ENCODE results near the gene CEP57L1.
"Not testable (repeated sequence)": the region's sequence is repeated elsewhere in the genome, so short reads cannot be mapped to it uniquely, and the experiment has no call there.

CEP57L1 gene

DNA sequence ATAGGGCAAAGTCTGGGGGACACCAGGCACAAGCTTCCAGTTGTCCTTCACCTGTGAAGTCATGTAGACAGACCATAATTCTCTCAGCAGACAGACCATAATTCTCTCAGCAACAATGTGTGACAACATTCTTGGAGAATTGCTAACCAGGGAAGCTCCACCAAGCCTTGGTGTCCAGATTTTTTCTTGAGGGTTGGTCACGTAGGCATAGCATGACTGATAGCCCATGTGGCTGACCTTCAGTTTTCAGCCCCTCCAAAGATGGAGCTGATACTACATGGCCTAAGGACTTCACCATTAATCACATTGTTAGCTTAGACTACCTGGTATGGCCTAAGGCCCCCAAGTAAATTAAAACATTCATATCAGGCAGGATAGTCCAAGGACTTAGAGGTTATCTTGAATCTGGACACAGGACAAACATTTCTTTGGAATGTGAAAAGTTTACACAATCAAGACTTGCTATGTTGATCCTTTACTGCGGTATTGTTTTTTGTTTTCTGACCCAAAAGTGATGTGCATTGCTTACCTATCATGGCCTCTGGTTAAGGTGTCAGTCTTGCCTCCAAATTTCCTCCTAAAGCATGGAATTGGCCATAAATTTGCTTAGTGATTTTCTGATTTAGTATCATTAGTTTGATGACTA, 76.9 kb downstream of the CEP57L1 start:
- DNase-seq (ENCODE audit: low spot score), result no peak

- DNase-seq (ENCODE audit: low spot score), result no peak
These were observed 79.6 kb downstream of the CEP57L1 start for GRCh38 chr6:109174916-109175315.

DNA sequence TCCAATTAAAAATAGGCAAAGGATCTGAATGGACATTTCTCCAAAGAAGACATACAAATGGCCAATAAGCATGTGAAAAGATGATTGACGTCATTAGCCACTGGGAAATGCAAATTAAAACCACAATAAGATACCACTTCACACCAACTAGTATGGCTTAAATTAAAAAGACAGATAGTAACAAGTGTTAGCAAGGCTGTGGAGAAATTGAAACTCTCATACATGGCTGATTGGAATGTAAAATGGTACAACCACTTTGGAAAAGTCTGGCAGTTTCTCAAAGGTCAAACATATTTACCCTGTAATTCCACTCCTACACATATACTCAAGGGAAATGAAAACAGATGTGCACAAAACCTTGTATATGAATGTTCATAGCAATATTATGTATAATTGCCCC, 83.6 kb downstream of the CEP57L1 start:
- no peak for DNase-seq (ENCODE audit: low spot score)

DNA sequence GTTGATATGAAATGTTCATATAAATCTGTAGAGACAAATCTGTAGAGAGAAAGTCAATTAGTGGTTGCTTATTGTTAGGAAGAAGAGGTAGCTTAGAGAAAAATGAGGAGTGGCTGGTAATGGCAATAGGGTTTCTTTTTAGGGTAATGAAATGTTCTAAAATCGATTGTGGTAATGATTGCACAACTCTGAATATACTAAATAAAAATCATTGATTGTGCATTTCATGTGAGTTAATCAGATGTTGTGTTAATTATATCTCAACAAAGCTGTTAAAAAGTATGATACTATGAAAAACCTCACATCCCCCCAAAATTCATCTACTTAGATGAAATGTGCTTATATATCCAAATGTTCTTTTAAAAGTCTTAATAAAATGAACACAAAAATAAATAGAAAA, 84.2 kb downstream of the CEP57L1 start:
- DNase-seq (ENCODE audit: low spot score), result no peak

DNA sequence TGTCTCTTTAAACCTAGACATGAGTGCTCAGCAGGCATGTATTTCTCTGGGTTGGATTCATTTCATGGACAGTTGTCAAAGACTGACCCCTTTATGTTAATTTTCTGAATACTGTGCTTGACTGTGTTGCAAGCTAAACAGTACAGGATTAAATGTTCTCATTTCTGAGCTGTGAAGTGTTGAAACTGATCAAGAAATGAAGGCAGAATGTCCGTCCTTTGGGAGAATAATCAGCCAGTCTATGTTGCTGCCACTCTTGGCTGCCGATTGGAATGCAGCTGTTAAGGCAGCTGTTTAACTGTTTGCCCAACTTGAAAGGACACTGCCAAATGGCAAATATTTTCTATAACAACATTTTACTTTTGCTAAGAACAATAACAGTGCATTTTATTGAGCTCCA, 87.3 kb downstream of the CEP57L1 start:
- no peak for DNase-seq (ENCODE audit: low spot score)

GRCh38 chr6:109183109-109183650, 87.9 kb downstream of the CEP57L1 start:
- no peak for DNase-seq (ENCODE audit: low spot score)

DNA sequence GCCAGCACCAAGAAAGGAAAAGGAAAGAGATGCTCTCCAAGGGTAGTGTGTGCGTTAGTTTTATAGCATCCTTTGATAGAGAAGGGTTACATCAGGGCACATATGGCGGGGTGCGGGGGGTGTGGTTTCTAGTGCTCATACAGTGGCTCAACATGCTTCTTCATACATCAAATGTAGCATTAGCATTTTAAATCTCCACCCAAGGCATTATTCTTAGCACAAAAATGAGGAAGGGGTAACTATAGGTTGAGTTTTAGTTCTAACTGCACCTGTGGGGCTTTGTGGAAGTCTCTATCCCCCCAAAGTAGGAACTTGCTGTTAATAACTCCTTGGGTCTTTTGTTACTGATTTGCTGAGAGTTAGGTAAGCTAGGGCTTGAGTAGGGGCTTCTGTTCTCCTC, 89.3 kb downstream of the CEP57L1 start:
- no peak for DNase-seq (ENCODE audit: low spot score)

DNA sequence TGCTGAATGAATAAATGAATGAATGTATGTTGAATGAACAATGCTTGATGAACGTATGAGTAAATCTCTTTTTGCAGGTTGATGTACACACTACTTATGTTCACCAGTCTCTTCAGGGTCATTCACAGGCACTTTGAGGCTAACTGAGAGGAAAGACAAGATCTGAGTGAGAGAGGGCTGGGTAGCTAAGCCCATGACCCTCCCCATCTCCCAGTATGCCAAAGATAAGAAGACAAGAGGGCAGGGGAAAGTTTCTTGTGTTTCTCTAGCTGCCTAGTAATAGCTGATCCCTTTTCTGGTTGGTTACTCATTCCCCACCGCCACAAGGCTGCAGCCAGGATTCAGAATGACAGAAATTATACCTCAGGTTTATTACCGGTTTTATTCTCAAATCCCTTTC, 90.7 kb downstream of the CEP57L1 start:
- DNase-seq (ENCODE audit: low spot score), result no peak

DNA sequence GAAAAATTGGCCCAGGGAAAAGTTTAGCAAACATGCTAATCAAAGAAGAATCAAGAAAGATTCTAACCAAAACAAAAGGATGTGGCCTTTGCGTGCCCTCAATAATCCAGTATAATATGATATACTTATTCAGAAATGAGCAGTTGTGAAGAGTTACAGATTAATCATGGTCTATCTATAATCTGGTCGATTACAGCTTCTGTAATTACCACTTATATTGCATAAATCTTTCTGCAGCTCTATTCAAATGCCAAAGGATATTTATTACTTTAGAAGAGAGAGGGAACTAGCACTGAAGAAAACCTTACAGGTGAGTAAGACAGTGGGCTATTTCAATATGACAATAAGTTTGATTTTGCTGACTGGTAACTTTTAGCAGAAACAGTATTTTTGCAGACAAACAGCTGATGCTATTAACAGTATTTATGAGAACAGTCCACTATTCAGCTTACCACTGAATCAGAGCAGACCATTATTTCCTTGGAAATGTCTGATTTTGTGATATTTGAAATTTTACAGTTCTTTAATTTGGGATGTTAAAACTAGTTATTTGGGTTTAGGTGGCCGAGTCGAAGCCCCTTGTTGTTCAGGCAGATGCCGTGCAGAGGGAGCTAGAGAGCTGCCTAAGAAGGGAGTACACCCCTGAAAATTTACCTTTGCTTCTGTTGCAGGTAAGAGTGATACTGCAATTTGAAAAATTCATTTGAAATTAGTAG, 92.2 kb downstream of the CEP57L1 start:
- peak; percentile 54 for DNase-seq (ENCODE audit: low spot score)

GRCh38 chr6:109188115-109188411, 92.8 kb downstream of the CEP57L1 start:
- no peak for DNase-seq (ENCODE audit: low spot score)

GRCh38 chr6:109191368-109191767, 96.1 kb downstream of the CEP57L1 start:
- not testable (repeated sequence) for DNase-seq (ENCODE audit: low spot score)

- no peak for DNase-seq (ENCODE audit: low spot score)
These were observed 97.6 kb downstream of the CEP57L1 start for GRCh38 chr6:109192865-109193264.

DNA sequence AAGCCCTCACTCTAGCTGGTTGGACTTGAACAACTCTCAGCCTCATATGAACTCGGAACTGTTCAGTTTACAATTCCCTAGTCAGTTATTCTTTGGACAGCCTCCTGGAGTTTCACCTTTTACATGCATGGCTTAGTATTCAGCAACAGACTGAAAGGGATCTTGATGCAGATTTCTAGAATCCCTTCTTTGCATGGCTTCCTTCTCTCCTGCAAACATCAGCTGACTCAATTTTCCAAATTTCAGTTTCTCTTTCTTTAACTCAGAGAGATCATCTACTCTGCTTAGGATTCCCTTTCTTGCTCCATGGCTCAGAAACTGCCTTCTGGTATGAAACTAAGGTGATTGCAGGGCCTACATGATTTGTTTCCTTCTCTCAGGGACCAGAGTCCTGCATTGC, 99.6 kb downstream of the CEP57L1 start:
- no peak for DNase-seq (ENCODE audit: low spot score)

- no peak for DNase-seq (ENCODE audit: low spot score)
These were observed 101.8 kb downstream of the CEP57L1 start for GRCh38 chr6:109197061-109197460.

DNA sequence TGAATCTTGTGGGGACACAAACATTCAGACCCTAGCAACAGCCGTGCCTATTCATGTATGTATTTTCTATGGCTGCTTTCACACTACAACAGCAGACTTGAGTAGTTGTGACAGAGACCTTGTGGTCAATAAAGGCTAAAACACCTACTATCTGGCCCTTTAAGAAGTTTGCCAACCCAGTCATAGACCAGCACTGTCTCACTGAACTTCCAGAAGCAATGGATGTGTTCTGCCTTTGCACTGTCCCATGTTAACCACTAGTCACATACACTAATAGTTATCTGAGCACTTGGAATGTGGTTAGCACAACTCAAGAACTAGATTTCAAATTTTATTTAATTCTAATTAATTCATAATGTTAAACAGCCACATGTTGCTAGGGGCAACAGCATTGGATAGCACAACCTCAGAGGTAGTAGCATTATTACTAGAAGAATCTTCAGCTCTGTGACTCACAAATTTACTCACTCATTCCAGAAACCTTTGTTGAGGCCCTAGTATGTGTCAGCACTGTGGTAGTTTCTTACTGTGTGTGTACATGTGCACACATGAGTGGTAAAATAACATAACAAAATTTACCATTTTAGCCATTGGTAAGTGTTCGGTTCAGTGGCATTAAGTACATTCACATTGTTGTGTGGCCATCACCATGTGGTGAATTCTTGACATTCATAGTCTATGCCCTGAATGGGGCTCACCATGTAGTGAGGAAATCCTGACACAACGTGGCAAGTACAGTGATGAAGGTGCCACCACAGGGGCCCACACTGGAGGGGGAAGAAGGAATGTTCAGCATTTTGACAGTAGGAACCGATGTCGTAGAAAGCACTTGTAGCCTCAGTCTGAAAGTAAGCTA, 107.3 kb downstream of the CEP57L1 start:
- DNase-seq (ENCODE audit: low spot score), result peak; percentile 70

- DNase-seq (ENCODE audit: low spot score), result no peak
These were observed 109.2 kb downstream of the CEP57L1 start for GRCh38 chr6:109204511-109204910.

- DNase-seq (ENCODE audit: low spot score), result no peak
These were observed 117.4 kb downstream of the CEP57L1 start for GRCh38 chr6:109212683-109213082.

All from activated CD4-positive, alpha-beta T cell treated with anti-CD3 and anti-CD28 coated beads, Interleukin-2, Interleukin-4, amounts not matched to agents 100 ng/mL and 50 ng/mL, durations not matched to agents 16 hours and 8 hours (primary cell).